PC-9 (cell line): ENCODE measurements around the gene STAP2. TPM values are rescaled to one million over a fixed set of nuclear protein-coding genes. Genes with fewer than 3 reads are reported as not detected.

Experiments
- BruUV-seq: library from RNA; stranded (reverse); fragments of 400-500 nt; replicated peaks from 2 replicates; lab custom pipeline; 2021; lab: Mats Ljungman, UMichigan
- CTCF ChIA-PET: fragments of 300-600 bp; sonication (Branson Sonifier 250); formaldehyde crosslinking; loops from one replicate; lab custom pipeline; 2022; ENCODE audit warnings: antibody characterized with exemption; lab: Charles Lee
- POLR2A ChIA-PET: fragments of 300-600 bp; sonication (Branson Sonifier 250); formaldehyde crosslinking; loops from one replicate; lab custom pipeline; 2022; ENCODE audit warnings: antibody characterized with exemption; ENCODE audit not compliant: unreplicated experiment; lab: Charles Lee
- DNase-seq, 2 experiments: peaks; one replicate each; pipeline versions ENCODE4 v3.0.0 to v3.0.0-alpha.2; 2015 to 2022; ENCODE audit warnings: mixed read lengths in 1 of 2
- H2AFZ ChIP-seq: fragments of 200-600 bp; sonication (generic); 2 replicates; pipeline ENCODE4 v1.8.1; 2017; ENCODE audit warnings: antibody characterized with exemption
- H3F3A ChIP-seq: fragments of 200-600 bp; sonication (generic); 2 replicates; pipeline ENCODE4 v1.8.1; 2017; ENCODE audit warnings: antibody characterized with exemption, mild to moderate bottlenecking, low read depth; ENCODE audit not compliant: insufficient read depth
- H3K27ac ChIP-seq: fragments of 200-600 bp; sonication (generic); 2 replicates; pipeline ENCODE4 v1.6.1; 2016; ENCODE audit warnings: mixed run types
- H3K27me3 ChIP-seq: fragments of 200-600 bp; sonication (generic); 2 replicates; pipeline ENCODE4 v1.6.1; 2016; ENCODE audit warnings: low read depth, mixed run types; ENCODE audit not compliant: insufficient read depth
- H3K36me3 ChIP-seq: fragments of 200-600 bp; sonication (generic); 2 replicates; pipeline ENCODE4 v1.6.1; 2016; ENCODE audit warnings: low read depth, mixed run types
- H3K4me1 ChIP-seq: fragments of 200-600 bp; sonication (generic); replicated peaks from 2 replicates; pipeline ENCODE4 v1.6.1; 2016; ENCODE audit warnings: mixed run types; ENCODE audit not compliant: insufficient read depth
- H3K4me2 ChIP-seq: fragments of 200-600 bp; sonication (generic); 2 replicates; pipeline ENCODE4 v1.6.1; 2017; ENCODE audit warnings: mixed run types
- H3K4me3 ChIP-seq: fragments of 200-600 bp; sonication (generic); 2 replicates; pipeline ENCODE4 v1.6.1; 2016; ENCODE audit warnings: mixed run types
- H3K79me2 ChIP-seq: fragments of 200-600 bp; sonication (generic); 2 replicates; pipeline ENCODE4 v1.6.1; 2017; ENCODE audit warnings: low read depth, mixed run types
- H3K9me2 ChIP-seq: fragments of 200-600 bp; sonication (generic); 2 replicates; pipeline ENCODE4 v1.8.1; 2017; ENCODE audit warnings: mild to moderate bottlenecking; ENCODE audit not compliant: insufficient read depth
- H3K9me3 ChIP-seq: fragments of 200-600 bp; sonication (generic); 2 replicates; pipeline ENCODE4 v1.8.1; 2016; ENCODE audit warnings: low read depth; ENCODE audit not compliant: insufficient read depth
- H4K20me1 ChIP-seq: fragments of 200-600 bp; sonication (generic); 2 replicates; pipeline ENCODE4 v1.8.1; 2017; ENCODE audit not compliant: insufficient read depth
- EZH2 ChIP-seq: fragments of 200-600 bp; sonication (generic); IDR thresholded peaks from 2 replicates; pipeline ENCODE4 v1.8.0; 2017; ENCODE audit warnings: antibody characterized with exemption, low read depth
- intact Hi-C: fragments of 100-400 bp; cut with micrococcal nuclease; formaldehyde crosslinking; loops from one replicate; pipeline ENCODE4 v1.10.0; 2022; ENCODE audit not compliant: unreplicated experiment
- total RNA-seq: library from RNA; stranded (reverse); gene quantifications from 2 replicates; pipeline ENCODE4 v1.2.3, GENCODE V29; 2021
- TF ChIP-seq, protein P1 (sequence below): fragments of 200-600 bp; sonication (generic); conservative IDR thresholded peaks from 2 replicates; pipeline ENCODE4 v1.6.1; 2017; ENCODE audit warnings: mixed run types, antibody characterized with exemption, mild to moderate bottlenecking, moderate library complexity

STAP2 gene
- total RNA-seq, 1 experiment from 2014 or later: 29.8 TPM

DNA sequence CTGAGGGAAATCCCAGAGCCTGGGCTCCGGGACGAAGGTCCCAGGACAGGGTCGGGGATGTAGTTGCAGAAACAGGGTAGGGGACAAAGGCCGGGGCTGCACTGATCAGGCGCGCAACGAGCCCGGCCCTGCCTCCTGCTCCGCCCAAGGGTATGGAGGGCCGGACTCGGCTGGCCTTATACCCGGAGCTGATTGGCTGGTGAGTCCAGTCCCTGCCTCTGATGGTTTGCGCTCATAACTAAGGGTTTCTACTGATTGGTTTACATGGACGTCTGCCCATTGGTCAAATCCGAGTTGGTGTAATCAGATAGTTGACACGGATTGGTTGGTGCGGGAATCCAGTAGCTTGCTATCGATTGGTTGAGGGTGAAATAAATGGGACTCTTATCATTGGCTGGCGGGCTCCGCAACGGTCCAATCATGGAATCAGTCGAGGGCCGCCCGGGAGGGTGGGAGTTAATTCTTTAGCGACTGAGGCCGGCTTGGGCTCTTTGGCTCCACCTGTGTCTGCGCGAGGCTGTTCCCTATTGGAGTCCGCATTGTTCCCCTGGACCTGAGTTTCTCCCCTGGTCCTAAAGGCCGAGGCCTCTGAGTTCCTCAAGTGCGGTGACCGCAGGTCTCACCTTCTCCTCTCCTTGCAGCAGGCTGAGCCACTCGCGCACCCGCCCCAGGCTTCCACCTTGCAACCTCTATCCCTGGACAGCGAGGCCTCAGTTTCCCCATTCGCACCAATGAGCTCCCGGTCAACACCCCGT, 4.2 kb upstream of the STAP2 start:
- intact Hi-C loops: loop anchor here (2.0 kb wide), 1 partner anchor 60 kb away; the partner anchor contains the start of gene CHAF1A
- no peaks in the 10 kb centered on the region for H3K27me3 ChIP-seq
- TF ChIP-seq, protein P1, sequence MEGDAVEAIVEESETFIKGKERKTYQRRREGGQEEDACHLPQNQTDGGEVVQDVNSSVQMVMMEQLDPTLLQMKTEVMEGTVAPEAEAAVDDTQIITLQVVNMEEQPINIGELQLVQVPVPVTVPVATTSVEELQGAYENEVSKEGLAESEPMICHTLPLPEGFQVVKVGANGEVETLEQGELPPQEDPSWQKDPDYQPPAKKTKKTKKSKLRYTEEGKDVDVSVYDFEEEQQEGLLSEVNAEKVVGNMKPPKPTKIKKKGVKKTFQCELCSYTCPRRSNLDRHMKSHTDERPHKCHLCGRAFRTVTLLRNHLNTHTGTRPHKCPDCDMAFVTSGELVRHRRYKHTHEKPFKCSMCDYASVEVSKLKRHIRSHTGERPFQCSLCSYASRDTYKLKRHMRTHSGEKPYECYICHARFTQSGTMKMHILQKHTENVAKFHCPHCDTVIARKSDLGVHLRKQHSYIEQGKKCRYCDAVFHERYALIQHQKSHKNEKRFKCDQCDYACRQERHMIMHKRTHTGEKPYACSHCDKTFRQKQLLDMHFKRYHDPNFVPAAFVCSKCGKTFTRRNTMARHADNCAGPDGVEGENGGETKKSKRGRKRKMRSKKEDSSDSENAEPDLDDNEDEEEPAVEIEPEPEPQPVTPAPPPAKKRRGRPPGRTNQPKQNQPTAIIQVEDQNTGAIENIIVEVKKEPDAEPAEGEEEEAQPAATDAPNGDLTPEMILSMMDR: no peak
- no peak for TF ChIP-seq EZH2
- peak overlapping the region; percentile 61 for H3K4me3 ChIP-seq
- peak overlapping the region; percentile 96 for H2AFZ ChIP-seq
- H4K20me1 ChIP-seq: no peaks in the 10 kb centered on the region
- ChIA-PET CTCF (interaction anchor here (0.6 to 1.4 kb wide), 3 partner anchors 10 to 79 kb away, joined by 3 to 7 read pairs (median 6); no protein-coding TSS in a partner anchor), POLR2A (interaction anchor here (0.5 to 1.6 kb wide), 11 partner anchors 10 to 580 kb away, joined by 3 to 29 read pairs (median 4); partner anchors contain the start of gene YJU2)
- DNase-seq: peak; percentile 90 to 98
- no peaks in the 10 kb centered on the region for H3K79me2 ChIP-seq
- peak overlapping the region; percentile 56 for H3K27ac ChIP-seq
- no peaks in the 10 kb centered on the region for H3K4me1 ChIP-seq
- no peaks in the 10 kb centered on the region for H3F3A ChIP-seq
- no peaks in the 10 kb centered on the region for H3K9me2 ChIP-seq
- no TSS peak for BruUV-seq
- peak overlapping the region; percentile 84 for H3K4me2 ChIP-seq
- no peaks in the 10 kb centered on the region for H3K36me3 ChIP-seq
- no peaks in the 10 kb centered on the region for H3K9me3 ChIP-seq

DNA sequence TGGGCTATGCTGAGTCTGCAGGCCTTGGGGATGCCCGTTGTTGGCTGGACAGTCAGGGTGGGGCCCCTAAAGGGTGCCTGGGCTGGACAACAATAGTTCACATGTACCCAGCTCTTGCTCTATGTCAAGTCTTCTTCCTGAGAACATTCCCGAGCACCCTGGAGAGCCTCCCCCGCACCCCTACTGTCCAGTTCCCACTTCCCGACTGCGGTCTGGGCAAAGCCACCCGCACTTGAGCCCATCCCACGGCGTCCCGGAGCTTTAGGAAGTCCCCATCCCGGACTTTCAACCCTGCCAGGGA, 3.6 kb upstream of the STAP2 start:
- Histone ChIP-seq H3K4me3 (peak overlapping the region; percentile 59), H3K9me3 (no peaks in the 10 kb centered on the region), H3K4me2 (peak overlapping the region; percentile 84), H3K4me1 (no peaks in the 10 kb centered on the region), H3K79me2 (no peaks in the 10 kb centered on the region), H3K27ac (no peak overlapping the region), H3K36me3 (no peaks in the 10 kb centered on the region), H4K20me1 (no peaks in the 10 kb centered on the region), H2AFZ (peak overlapping the region; percentile 93), H3F3A (no peaks in the 10 kb centered on the region), H3K27me3 (no peaks in the 10 kb centered on the region), H3K9me2 (no peaks in the 10 kb centered on the region)
- intact Hi-C loops: loop anchor here (2.0 kb wide), 1 partner anchor 61 kb away; the partner anchor contains the start of gene CHAF1A
- DNase-seq: no peak
- ChIA-PET CTCF (interaction anchor here (0.6 to 1.4 kb wide), 2 partner anchors 10 to 74 kb away, joined by 3 to 6 read pairs; no protein-coding TSS in a partner anchor), POLR2A (interaction anchor here (0.5 to 1.6 kb wide), 7 partner anchors 10 to 95 kb away, joined by 3 to 29 read pairs (median 7); partner anchors contain the start of gene YJU2)
- BruUV-seq: TSS peak; percentile 97
- TF ChIP-seq, protein P1: no peak
- no peak for TF ChIP-seq EZH2

DNA sequence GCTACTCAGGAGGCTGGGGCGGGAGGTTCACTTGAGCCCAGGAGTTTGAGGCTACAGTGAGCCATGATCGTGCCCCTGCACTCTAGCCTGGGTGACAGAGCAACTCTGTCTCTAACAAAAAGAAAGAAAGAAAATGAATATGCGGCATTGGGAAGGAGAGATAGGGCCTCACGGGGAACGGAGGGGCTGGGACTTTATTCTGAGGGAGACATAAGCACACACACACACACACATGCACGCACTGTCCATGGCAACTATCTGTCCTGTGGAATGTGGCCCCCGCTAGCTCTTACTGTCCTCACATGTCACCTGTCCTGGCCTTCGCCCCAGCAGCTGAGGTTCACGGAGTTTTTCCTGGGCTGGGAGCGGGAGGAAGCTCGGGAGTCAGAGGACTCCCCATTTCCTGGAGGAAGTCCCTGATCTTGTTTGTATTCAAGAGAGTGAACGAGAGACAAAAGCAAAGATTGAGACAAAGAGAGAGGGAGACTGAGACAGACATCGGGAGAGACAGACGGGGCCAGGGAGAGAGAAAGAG, 654 bp downstream of the STAP2 start:
- no peak for TF ChIP-seq EZH2
- TF ChIP-seq, protein P1: no peak
- Histone ChIP-seq H3K4me2 (peak overlapping the region; percentile 91), H3F3A (no peaks in the 10 kb centered on the region), H3K27ac (no peak overlapping the region), H3K9me2 (no peaks in the 10 kb centered on the region), H2AFZ (peak overlapping the region; percentile 75), H3K27me3 (no peaks in the 10 kb centered on the region), H3K9me3 (no peaks in the 10 kb centered on the region), H3K4me1 (no peaks in the 10 kb centered on the region), H3K4me3 (peak overlapping the region; percentile 64), H4K20me1 (no peaks in the 10 kb centered on the region), H3K36me3 (no peaks in the 10 kb centered on the region), H3K79me2 (no peaks in the 10 kb centered on the region)
- no TSS peak for BruUV-seq
- CTCF ChIA-PET: interaction anchor here (1.2 kb wide), 1 partner anchor 15 kb away, joined by 3 read pairs; no protein-coding TSS in a partner anchor
- no peak for DNase-seq
- intact Hi-C loops: no loop called here
- POLR2A ChIA-PET: interaction anchor here (0.6 to 0.7 kb wide), 3 partner anchors 61 to 134 kb away, joined by 4 to 9 read pairs (median 7); no protein-coding TSS in a partner anchor
